NCI-H2081 treated with DMSO at 0.1 percent for 48 hours (cell line): ENCODE measurements around the gene PCDHGB7.
"Not testable (repeated sequence)": the region's sequence is repeated elsewhere in the genome, so short reads cannot be mapped to it uniquely, and the experiment has no call there.

Experiments used
- DNase-seq: peaks from one replicate; lab custom pipeline; 2025; lab: John Stamatoyannopoulos, UW

Gene PCDHGB7

GRCh38 chr5:141417494-141418172 lies at the start of gene PCDHGB7:
Gene PCDHGB7, plus strand, starts transcription at chr5:141417677. Its CDS starts 183 bp downstream, at chr5:141417860.
- peak; percentile 13 for DNase-seq

GRCh38 chr5:141369994-141370848 lies 47.3 kb upstream of the PCDHGB7 start, which contains the start of gene PCDHGB3:
Gene PCDHGB3, plus strand, starts transcription at chr5:141370242. Its CDS starts 153 bp downstream, at chr5:141370395.
- no peak for DNase-seq

- no peak for DNase-seq
Measured at GRCh38 chr5:141371572-141372475, 45.7 kb upstream of the PCDHGB7 start.

- DNase-seq: no peak
Measured at GRCh38 chr5:141373673-141374317, 43.7 kb upstream of the PCDHGB7 start, which contains the start of gene PCDHGA6. Gene PCDHGA6, plus strand, starts transcription at chr5:141373891. Its CDS starts 193 bp downstream, at chr5:141374084.

- DNase-seq: no peak
Measured at GRCh38 chr5:141374627-141375026, 42.9 kb upstream of the PCDHGB7 start.

- not testable (repeated sequence) for DNase-seq
Measured at GRCh38 chr5:141375444-141376155, 41.9 kb upstream of the PCDHGB7 start.

- no peak for DNase-seq
Measured at GRCh38 chr5:141382469-141383294, 34.8 kb upstream of the PCDHGB7 start, which contains the start of gene PCDHGA7. Gene PCDHGA7, plus strand, starts transcription at chr5:141382742. Its CDS starts 158 bp downstream, at chr5:141382900.

GRCh38 chr5:141383345-141383744 lies 34.1 kb upstream of the PCDHGB7 start:
- no peak for DNase-seq

- no peak for DNase-seq
Measured at GRCh38 chr5:141384471-141385267, 32.8 kb upstream of the PCDHGB7 start.

GRCh38 chr5:141387557-141388311 lies 29.7 kb upstream of the PCDHGB7 start, which contains the start of gene PCDHGB4:
Gene PCDHGB4, plus strand, starts transcription at chr5:141387698. Its CDS starts 187 bp downstream, at chr5:141387885.
- not testable (repeated sequence) for DNase-seq

- DNase-seq: no peak
Measured at GRCh38 chr5:141388661-141389060, 28.8 kb upstream of the PCDHGB7 start.

- DNase-seq: no peak
Measured at GRCh38 chr5:141389153-141390042, 28.1 kb upstream of the PCDHGB7 start.

GRCh38 chr5:141392429-141393198 lies 24.9 kb upstream of the PCDHGB7 start, which contains the start of gene PCDHGA8:
Gene PCDHGA8, plus strand, starts transcription at chr5:141392633. Its CDS starts 181 bp downstream, at chr5:141392814.
- no peak for DNase-seq

GRCh38 chr5:141393267-141393666 lies 24.2 kb upstream of the PCDHGB7 start:
- no peak for DNase-seq

- DNase-seq: not testable (repeated sequence)
Measured at GRCh38 chr5:141394401-141395187, 22.9 kb upstream of the PCDHGB7 start.
